Cardiac muscle cell (in vitro differentiated cells and primary cell): ENCODE results near the gene NF2. TPM values are rescaled to one million over a fixed set of nuclear protein-coding genes. Genes with fewer than 3 reads are reported as not detected.

Source experiments
- DNase-seq, 2 donors: peaks; one replicate each; pipeline versions ENCODE4 v3.0.0 to v3.0.0-alpha.2; 2010 to 2017; ENCODE audit warnings: low read depth in 1 of 2, low spot score in 1 of 2
- H3K27ac ChIP-seq: fragments of 200-600 bp; sonication (generic); 2 replicates; pipeline ENCODE4 v1.5.1; 2016
- H3K27me3 ChIP-seq: fragments of 200-600 bp; sonication (generic); 2 replicates; pipeline ENCODE4 v1.6.0; 2016; ENCODE audit warnings: control low read depth
- H3K36me3 ChIP-seq: fragments of 200-600 bp; sonication (generic); 2 replicates; pipeline ENCODE4 v1.5.1; 2016; ENCODE audit warnings: control low read depth
- H3K4me1 ChIP-seq: fragments of 200-600 bp; sonication (generic); 2 replicates; pipeline ENCODE4 v1.8.1; 2017; ENCODE audit warnings: low read depth, mild to moderate bottlenecking, mixed run types
- H3K4me3 ChIP-seq: fragments of 200-600 bp; sonication (generic); 2 replicates; pipeline ENCODE4 v1.5.1; 2016; ENCODE audit warnings: mild to moderate bottlenecking
- H3K9me3 ChIP-seq: fragments of 200-600 bp; sonication (generic); 2 replicates; pipeline ENCODE4 v1.5.1; 2017; ENCODE audit warnings: low read depth, mild to moderate bottlenecking, control low read depth
- polyA plus RNA-seq: library from polyadenylated mRNA; unstranded; fragments of >200 nt; fragmentation: Nextera tagmentation; extraction: Ambion mirVana; gene quantifications from 2 replicates; pipeline ENCODE4 v1.2.1, GENCODE V29; 2016
- total RNA-seq: library from RNA; depleted of rRNA; stranded (reverse); fragments of >200 nt; gene quantifications from 2 replicates; pipeline ENCODE4 v1.2.3, GENCODE V29; 2016
- TF ChIP-seq, protein P1 (sequence below): IDR thresholded peaks from 2 replicates; pipeline ENCODE4 v1.5.1; 2012; ENCODE audit warnings: low read depth, mild to moderate bottlenecking, low read length

Gene NF2
- total and polyA plus RNA-seq, 2 experiments from 2014 or later: 32.8 to 40.2 TPM

DNA sequence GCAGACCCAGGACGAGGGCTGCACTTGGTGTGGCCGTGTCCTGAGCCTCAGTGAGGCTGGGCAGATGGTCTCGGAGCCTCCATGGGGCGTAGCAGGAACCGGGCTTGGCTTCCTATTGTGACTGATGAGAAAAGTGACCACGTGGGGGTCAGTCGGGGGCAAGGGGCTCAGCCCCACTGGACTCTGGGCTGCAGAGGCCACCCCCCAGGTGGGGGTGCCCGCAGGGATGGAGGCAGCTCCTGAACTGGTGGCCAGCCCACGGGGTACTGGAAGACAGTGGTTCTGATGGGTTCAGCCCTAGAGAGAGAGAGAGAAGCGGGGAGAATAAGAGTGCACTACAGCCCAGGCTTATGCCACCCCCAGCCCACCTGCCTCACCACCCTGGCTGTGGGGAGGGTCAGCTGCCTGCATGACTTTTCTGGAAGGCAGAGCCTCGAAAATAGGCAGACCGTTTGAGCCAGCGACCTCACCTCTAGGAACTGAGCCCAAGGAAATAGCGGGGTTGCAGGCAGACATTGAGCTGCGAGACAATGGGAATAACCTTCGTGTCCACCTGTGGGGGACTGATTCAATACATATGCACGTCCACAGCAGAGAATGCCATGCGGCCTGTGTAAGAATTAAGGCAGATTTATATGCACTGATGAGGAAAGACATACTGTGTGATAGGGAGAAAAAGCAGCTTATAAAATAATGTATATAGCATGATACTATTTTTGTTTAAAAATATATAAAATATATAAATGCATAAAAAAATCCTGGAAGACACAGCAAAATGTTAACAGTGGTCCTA, 127.8 kb downstream of the NF2 start:
- Histone ChIP-seq H3K27ac (no peak overlapping the region), H3K36me3 (no peaks in the 10 kb centered on the region), H3K27me3 (no peaks in the 10 kb centered on the region), H3K4me3 (no peak overlapping the region), H3K9me3 (no peaks in the 10 kb centered on the region), H3K4me1 (no peaks in the 10 kb centered on the region)
- DNase-seq: no peak
- TF ChIP-seq, protein P1, sequence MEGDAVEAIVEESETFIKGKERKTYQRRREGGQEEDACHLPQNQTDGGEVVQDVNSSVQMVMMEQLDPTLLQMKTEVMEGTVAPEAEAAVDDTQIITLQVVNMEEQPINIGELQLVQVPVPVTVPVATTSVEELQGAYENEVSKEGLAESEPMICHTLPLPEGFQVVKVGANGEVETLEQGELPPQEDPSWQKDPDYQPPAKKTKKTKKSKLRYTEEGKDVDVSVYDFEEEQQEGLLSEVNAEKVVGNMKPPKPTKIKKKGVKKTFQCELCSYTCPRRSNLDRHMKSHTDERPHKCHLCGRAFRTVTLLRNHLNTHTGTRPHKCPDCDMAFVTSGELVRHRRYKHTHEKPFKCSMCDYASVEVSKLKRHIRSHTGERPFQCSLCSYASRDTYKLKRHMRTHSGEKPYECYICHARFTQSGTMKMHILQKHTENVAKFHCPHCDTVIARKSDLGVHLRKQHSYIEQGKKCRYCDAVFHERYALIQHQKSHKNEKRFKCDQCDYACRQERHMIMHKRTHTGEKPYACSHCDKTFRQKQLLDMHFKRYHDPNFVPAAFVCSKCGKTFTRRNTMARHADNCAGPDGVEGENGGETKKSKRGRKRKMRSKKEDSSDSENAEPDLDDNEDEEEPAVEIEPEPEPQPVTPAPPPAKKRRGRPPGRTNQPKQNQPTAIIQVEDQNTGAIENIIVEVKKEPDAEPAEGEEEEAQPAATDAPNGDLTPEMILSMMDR: no peak

- TF ChIP-seq, protein P1: no peak
- no peaks in the 10 kb centered on the region for H3K9me3 ChIP-seq
- no peaks in the 10 kb centered on the region for H3K36me3 ChIP-seq
- H3K27me3 ChIP-seq: no peaks in the 10 kb centered on the region
- H3K27ac ChIP-seq: no peak overlapping the region
- H3K4me1 ChIP-seq: no peaks in the 10 kb centered on the region
- DNase-seq: no peak
- no peak overlapping the region for H3K4me3 ChIP-seq
Measured at GRCh38 chr22:29732883-29733282, 129.4 kb downstream of the NF2 start.

DNA sequence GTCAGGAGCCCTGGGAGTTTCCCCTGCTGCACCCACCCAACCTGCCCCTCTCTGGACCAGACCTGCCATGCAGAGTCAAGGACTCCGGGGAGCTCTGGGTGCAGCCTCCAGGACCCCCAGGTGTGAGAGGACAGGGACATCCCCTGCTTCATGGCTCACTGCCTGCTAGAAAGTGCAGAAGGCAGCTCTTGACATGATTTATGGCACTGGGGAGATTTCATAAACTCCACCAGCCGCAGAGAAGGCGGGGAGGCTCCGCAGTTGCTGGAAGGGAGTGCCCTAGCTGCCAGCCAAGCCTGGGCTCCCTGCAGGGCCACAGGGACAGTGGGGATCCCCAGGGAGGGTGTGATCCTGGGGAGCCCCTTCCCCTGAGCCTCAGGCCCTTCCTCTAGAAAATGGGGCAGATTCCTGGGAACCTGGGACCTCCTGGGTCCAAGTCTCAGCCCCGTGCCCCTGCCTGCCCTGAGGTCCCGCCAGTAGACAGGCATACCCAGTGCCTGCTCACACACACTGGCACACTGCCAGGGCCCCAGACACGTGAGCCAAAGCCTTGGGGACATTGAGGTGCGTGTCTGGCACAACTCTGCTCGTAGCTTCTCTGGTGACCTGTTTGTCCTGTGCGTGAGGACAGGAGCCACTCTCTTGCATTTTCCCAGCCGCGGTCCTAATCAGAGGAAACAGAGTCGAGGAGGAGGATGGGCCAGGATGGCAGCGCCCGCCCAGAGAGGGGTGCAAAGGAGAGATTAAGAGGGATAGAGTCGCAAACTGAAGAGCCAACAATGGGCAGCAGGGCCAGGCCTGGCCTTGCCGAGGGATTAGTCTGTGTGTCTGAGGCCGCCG, 130.1 kb downstream of the NF2 start:
- no peaks in the 10 kb centered on the region for H3K9me3 ChIP-seq
- no peak overlapping the region for H3K4me3 ChIP-seq
- peak in 1 of 2 donors; percentile 27 for DNase-seq
- TF ChIP-seq, protein P1: no peak
- H3K27ac ChIP-seq: no peak overlapping the region
- no peaks in the 10 kb centered on the region for H3K27me3 ChIP-seq
- H3K4me1 ChIP-seq: no peaks in the 10 kb centered on the region
- H3K36me3 ChIP-seq: no peaks in the 10 kb centered on the region

GRCh38 chr22:29734406-29734805, 131.0 kb downstream of the NF2 start:
- H3K36me3 ChIP-seq: no peaks in the 10 kb centered on the region
- no peak overlapping the region for H3K27ac ChIP-seq
- no peaks in the 10 kb centered on the region for H3K9me3 ChIP-seq
- no peaks in the 10 kb centered on the region for H3K27me3 ChIP-seq
- H3K4me3 ChIP-seq: no peak overlapping the region
- no peaks in the 10 kb centered on the region for H3K4me1 ChIP-seq
- TF ChIP-seq, protein P1: no peak
- DNase-seq: no peak

GRCh38 chr22:29734838-29735237, 131.4 kb downstream of the NF2 start:
- DNase-seq: no peak
- TF ChIP-seq, protein P1: no peak
- no peaks in the 10 kb centered on the region for H3K36me3 ChIP-seq
- no peaks in the 10 kb centered on the region for H3K9me3 ChIP-seq
- H3K27me3 ChIP-seq: no peaks in the 10 kb centered on the region
- no peaks in the 10 kb centered on the region for H3K4me1 ChIP-seq
- no peak overlapping the region for H3K27ac ChIP-seq
- no peak overlapping the region for H3K4me3 ChIP-seq
